HepG2 (cell line): Measurements from ENCODE around the gene ELOVL5.

Source experiments
- GMEB1 ChIP-seq: sonication (generic); formaldehyde crosslinking; IDR thresholded peaks from 2 replicates; pipeline ENCODE4 v1.5.1; 2020; ENCODE audit warnings: missing genetic modification reagents, mild to moderate bottlenecking, borderline replicate concordance
- TF ChIP-seq, protein P1 (sequence below): sonication (generic); formaldehyde crosslinking; IDR thresholded peaks from 2 replicates; pipeline ENCODE4 v1.8.0; 2022; ENCODE audit warnings: mild to moderate bottlenecking, missing genetic modification reagents

DNA sequence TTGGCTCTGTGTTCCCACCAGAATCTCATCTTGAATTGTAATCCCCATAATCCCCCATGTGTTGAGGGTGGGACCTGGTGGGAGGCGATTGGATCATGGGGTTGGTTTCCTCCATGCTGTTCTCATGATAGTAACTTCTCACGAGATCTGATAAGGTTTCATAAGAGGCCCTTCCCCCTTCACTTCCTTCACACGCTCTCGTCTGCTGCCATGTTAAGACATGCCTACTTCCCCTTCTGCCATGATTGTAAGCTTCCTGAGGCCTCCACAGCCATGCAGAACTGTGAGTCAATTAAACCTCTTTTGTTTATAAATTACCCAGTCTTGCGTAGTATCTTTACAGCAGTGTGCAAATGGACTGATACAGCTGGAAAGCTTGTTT lies 90.0 kb downstream of the ELOVL5 start:
- no peak for TF ChIP-seq GMEB1 (CRISPR knock-in tag)
- TF ChIP-seq, protein P1, sequence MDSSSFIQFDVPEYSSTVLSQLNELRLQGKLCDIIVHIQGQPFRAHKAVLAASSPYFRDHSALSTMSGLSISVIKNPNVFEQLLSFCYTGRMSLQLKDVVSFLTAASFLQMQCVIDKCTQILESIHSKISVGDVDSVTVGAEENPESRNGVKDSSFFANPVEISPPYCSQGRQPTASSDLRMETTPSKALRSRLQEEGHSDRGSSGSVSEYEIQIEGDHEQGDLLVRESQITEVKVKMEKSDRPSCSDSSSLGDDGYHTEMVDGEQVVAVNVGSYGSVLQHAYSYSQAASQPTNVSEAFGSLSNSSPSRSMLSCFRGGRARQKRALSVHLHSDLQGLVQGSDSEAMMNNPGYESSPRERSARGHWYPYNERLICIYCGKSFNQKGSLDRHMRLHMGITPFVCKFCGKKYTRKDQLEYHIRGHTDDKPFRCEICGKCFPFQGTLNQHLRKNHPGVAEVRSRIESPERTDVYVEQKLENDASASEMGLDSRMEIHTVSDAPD (CRISPR knock-in tag), result no peak
